ENCODE measurements around the gene PCDHB16. TPM values are rescaled to one million over a fixed set of nuclear protein-coding genes. Genes with fewer than 3 reads are reported as not detected.
"Not testable (repeated sequence)": the region's sequence is repeated elsewhere in the genome, so short reads cannot be mapped to it uniquely, and the experiment has no call there.

Gene PCDHB16
- polyA plus RNA-seq, 2 donors, result 0.08 to 0.16 TPM

GRCh38 chr5:141201126-141201525, 18.9 kb downstream of the PCDHB16 start:
- 32 to 43% methylated on average over 20 to 28 of the region's 38 CpGs for whole genome bisulfite sequencing, 2 donors
- not testable (repeated sequence) for H3K27ac ChIP-seq (ENCODE audit: low read depth in 2 of 2, low read length in 1 of 2); H3K27me3 ChIP-seq (ENCODE audit: control insufficient read depth in 1 of 2, insufficient read depth in 2 of 2, low read length in 2 of 2); H3K36me3 ChIP-seq (ENCODE audit: control insufficient read depth in 2 of 2, insufficient read depth in 2 of 2, low read length in 1 of 2); H3K4me3 ChIP-seq (ENCODE audit: low read depth in 1 of 2, low read length in 2 of 2); H3K4me1 ChIP-seq (ENCODE audit: control insufficient read depth in 2 of 2, insufficient read depth in 2 of 2, low read length in 1 of 2); H3K9me3 ChIP-seq (ENCODE audit: control insufficient read depth in 2 of 2, insufficient read depth in 1 of 2, low read depth in 1 of 2, low read length in 1 of 2)

DNA sequence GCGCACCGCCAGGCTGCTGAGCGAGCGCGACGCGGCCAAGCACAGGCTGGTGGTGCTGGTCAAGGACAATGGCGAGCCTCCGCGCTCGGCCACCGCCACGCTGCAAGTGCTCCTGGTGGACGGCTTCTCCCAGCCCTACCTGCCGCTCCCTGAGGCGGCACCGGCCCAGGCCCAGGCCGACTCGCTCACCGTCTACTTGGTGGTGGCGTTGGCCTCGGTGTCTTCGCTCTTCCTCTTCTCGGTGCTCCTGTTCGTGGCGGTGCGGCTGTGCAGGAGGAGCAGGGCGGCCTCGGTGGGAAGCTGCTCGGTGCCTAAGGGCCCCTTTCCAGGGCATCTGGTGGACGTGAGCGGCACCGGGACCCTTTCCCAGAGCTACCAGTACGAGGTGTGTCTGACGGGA, 19.5 kb downstream of the PCDHB16 start:
- WGBS, 2 donors, result 38 to 42% methylated on average over 28 to 33 of the region's 35 CpGs
- H3K9me3 ChIP-seq (ENCODE audit: control insufficient read depth in 2 of 2, insufficient read depth in 1 of 2, low read depth in 1 of 2, low read length in 1 of 2); H3K4me3 ChIP-seq (ENCODE audit: low read depth in 1 of 2, low read length in 2 of 2): not testable (repeated sequence)

GRCh38 chr5:141208478-141208877, 26.3 kb downstream of the PCDHB16 start, which contains the start of gene PCDHB12:
Gene PCDHB12, plus strand, starts transcription at chr5:141208719. Its CDS starts 189 bp downstream, at chr5:141208908.
- Histone ChIP-seq H3K36me3 (ENCODE audit: control insufficient read depth in 2 of 2, insufficient read depth in 2 of 2, low read length in 1 of 2) (no peaks in the 10 kb centered on the region), H3K27me3 (ENCODE audit: control insufficient read depth in 1 of 2, insufficient read depth in 2 of 2, low read length in 2 of 2) (peaks cover 0 to 2% of the 10 kb centered on the region in 2 donors), H3K4me1 (ENCODE audit: control insufficient read depth in 2 of 2, insufficient read depth in 2 of 2, low read length in 1 of 2) (no peaks in the 10 kb centered on the region), H3K4me3 (ENCODE audit: low read depth in 1 of 2, low read length in 2 of 2) (no peak within 1 kb of the TSS), H3K9me3 (ENCODE audit: control insufficient read depth in 2 of 2, insufficient read depth in 1 of 2, low read depth in 1 of 2, low read length in 1 of 2) (peaks cover 5 to 9% of the 10 kb centered on the region in 2 donors), H3K27ac (ENCODE audit: low read depth in 2 of 2, low read length in 1 of 2) (no peak within 1 kb of the TSS)
- 18 to 23% methylated on average over 11 of the region's 11 CpGs for WGBS, 2 donors

More for the DNA sequence above, 19.5 kb downstream of the PCDHB16 start:
- H3K36me3 ChIP-seq (ENCODE audit: control insufficient read depth in 2 of 2, insufficient read depth in 2 of 2, low read length in 1 of 2); H3K4me1 ChIP-seq (ENCODE audit: control insufficient read depth in 2 of 2, insufficient read depth in 2 of 2, low read length in 1 of 2); H3K27me3 ChIP-seq (ENCODE audit: control insufficient read depth in 1 of 2, insufficient read depth in 2 of 2, low read length in 2 of 2); H3K27ac ChIP-seq (ENCODE audit: low read depth in 2 of 2, low read length in 1 of 2): not testable (repeated sequence)

GRCh38 chr5:141210281-141210680, 28.1 kb downstream of the PCDHB16 start:
- 37 to 47% methylated on average over 31 to 39 of the region's 39 CpGs for WGBS, 2 donors
- not testable (repeated sequence) for H3K27me3 ChIP-seq (ENCODE audit: control insufficient read depth in 1 of 2, insufficient read depth in 2 of 2, low read length in 2 of 2); H3K27ac ChIP-seq (ENCODE audit: low read depth in 2 of 2, low read length in 1 of 2); H3K36me3 ChIP-seq (ENCODE audit: control insufficient read depth in 2 of 2, insufficient read depth in 2 of 2, low read length in 1 of 2); H3K4me1 ChIP-seq (ENCODE audit: control insufficient read depth in 2 of 2, insufficient read depth in 2 of 2, low read length in 1 of 2); H3K4me3 ChIP-seq (ENCODE audit: low read depth in 1 of 2, low read length in 2 of 2)
- peaks cover 9 to 15% of the 10 kb centered on the region in 2 donors for H3K9me3 ChIP-seq (ENCODE audit: control insufficient read depth in 2 of 2, insufficient read depth in 1 of 2, low read depth in 1 of 2, low read length in 1 of 2)

DNA sequence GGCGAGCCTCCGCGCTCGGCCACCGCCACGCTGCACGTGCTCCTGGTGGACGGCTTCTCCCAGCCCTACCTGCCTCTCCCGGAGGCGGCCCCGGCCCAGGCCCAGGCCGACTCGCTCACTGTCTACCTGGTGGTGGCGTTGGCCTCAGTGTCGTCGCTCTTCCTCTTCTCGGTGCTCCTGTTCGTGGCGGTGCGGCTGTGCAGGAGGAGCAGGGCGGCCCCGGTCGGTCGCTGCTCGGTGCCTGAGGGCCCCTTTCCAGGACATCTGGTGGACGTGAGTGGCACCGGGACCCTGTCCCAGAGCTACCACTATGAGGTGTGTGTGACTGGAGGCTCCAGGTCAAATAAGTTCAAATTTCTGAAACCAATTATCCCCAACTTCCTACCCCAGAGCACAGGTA, 28.7 kb downstream of the PCDHB16 start:
- not testable (repeated sequence) for H3K27me3 ChIP-seq (ENCODE audit: control insufficient read depth in 1 of 2, insufficient read depth in 2 of 2, low read length in 2 of 2)
- WGBS, 2 donors, result 29% methylated on average over 15 to 22 of the region's 27 CpGs

DNA sequence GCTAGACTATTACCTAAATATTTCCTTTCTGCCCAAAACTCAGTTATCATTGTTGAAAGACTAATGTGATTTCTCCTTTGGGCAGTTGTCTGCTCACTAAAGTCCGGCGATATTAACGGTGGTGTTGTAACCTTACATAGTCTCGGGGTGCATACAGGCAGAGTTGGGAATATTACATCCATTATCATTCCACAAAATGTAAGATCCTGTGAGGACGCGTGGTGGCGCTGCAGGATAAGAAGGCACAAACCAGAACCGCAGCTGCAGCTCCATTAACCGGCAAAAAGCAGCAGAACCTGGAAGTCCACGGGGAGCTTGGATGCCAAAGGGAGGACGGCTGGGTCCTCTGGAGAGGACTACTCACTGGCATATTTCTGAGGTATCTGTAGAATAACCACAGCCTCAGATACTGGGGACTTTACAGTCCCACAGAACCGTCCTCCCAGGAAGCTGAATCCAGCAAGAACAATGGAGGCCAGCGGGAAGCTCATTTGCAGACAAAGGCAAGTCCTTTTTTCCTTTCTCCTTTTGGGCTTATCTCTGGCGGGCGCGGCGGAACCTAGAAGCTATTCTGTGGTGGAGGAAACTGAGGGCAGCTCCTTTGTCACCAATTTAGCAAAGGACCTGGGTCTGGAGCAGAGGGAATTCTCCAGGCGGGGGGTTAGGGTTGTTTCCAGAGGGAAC, 31.6 kb downstream of the PCDHB16 start, which contains the start of gene PCDHB13:
Gene PCDHB13, plus strand, starts transcription at position 264 of the 684 bp plus-strand sequence. Its CDS starts 205 bp downstream, at position 469.
- H3K36me3 ChIP-seq (ENCODE audit: control insufficient read depth in 2 of 2, insufficient read depth in 2 of 2, low read length in 1 of 2); H3K27ac ChIP-seq (ENCODE audit: low read depth in 2 of 2, low read length in 1 of 2); H3K4me1 ChIP-seq (ENCODE audit: control insufficient read depth in 2 of 2, insufficient read depth in 2 of 2, low read length in 1 of 2); H3K27me3 ChIP-seq (ENCODE audit: control insufficient read depth in 1 of 2, insufficient read depth in 2 of 2, low read length in 2 of 2); H3K4me3 ChIP-seq (ENCODE audit: low read depth in 1 of 2, low read length in 2 of 2): not testable (repeated sequence)
- peaks cover 15 to 28% of the 10 kb centered on the region in 2 donors for H3K9me3 ChIP-seq (ENCODE audit: control insufficient read depth in 2 of 2, insufficient read depth in 1 of 2, low read depth in 1 of 2, low read length in 1 of 2)
- WGBS, 2 donors, result 10 to 12% methylated on average over 13 to 14 of the region's 18 CpGs

More for the DNA sequence above, 28.7 kb downstream of the PCDHB16 start:
- not testable (repeated sequence) for H3K4me3 ChIP-seq (ENCODE audit: low read depth in 1 of 2, low read length in 2 of 2); H3K27ac ChIP-seq (ENCODE audit: low read depth in 2 of 2, low read length in 1 of 2); H3K36me3 ChIP-seq (ENCODE audit: control insufficient read depth in 2 of 2, insufficient read depth in 2 of 2, low read length in 1 of 2); H3K4me1 ChIP-seq (ENCODE audit: control insufficient read depth in 2 of 2, insufficient read depth in 2 of 2, low read length in 1 of 2)
- H3K9me3 ChIP-seq (ENCODE audit: control insufficient read depth in 2 of 2, insufficient read depth in 1 of 2, low read depth in 1 of 2, low read length in 1 of 2), result peaks cover 13 to 19% of the 10 kb centered on the region in 2 donors

- H3K9me3 ChIP-seq (ENCODE audit: control insufficient read depth in 2 of 2, insufficient read depth in 1 of 2, low read depth in 1 of 2, low read length in 1 of 2), result peaks cover 13 to 26% of the 10 kb centered on the region in 2 donors
- not testable (repeated sequence) for H3K36me3 ChIP-seq (ENCODE audit: control insufficient read depth in 2 of 2, insufficient read depth in 2 of 2, low read length in 1 of 2); H3K27ac ChIP-seq (ENCODE audit: low read depth in 2 of 2, low read length in 1 of 2); H3K27me3 ChIP-seq (ENCODE audit: control insufficient read depth in 1 of 2, insufficient read depth in 2 of 2, low read length in 2 of 2); H3K4me1 ChIP-seq (ENCODE audit: control insufficient read depth in 2 of 2, insufficient read depth in 2 of 2, low read length in 1 of 2); H3K4me3 ChIP-seq (ENCODE audit: low read depth in 1 of 2, low read length in 2 of 2)
- 54 to 64% methylated on average over 7 to 11 of the region's 12 CpGs for WGBS, 2 donors
Observed at GRCh38 chr5:141214583-141214982, 32.4 kb downstream of the PCDHB16 start.

DNA sequence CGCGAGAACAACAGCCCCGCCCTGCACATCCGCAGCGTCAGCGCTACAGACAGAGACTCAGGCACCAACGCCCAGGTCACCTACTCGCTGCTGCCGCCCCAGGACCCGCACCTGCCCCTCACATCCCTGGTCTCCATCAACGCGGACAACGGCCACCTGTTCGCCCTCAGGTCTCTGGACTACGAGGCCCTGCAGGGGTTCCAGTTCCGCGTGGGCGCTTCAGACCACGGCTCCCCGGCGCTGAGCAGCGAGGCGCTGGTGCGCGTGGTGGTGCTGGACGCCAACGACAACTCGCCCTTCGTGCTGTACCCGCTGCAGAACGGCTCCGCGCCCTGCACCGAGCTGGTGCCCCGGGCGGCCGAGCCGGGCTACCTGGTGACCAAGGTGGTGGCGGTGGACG, 33.3 kb downstream of the PCDHB16 start:
- 31 to 51% methylated on average over 31 to 37 of the region's 40 CpGs for WGBS, 2 donors
- H3K9me3 ChIP-seq (ENCODE audit: control insufficient read depth in 2 of 2, insufficient read depth in 1 of 2, low read depth in 1 of 2, low read length in 1 of 2), result peaks cover 13 to 19% of the 10 kb centered on the region in 2 donors
- not testable (repeated sequence) for H3K4me3 ChIP-seq (ENCODE audit: low read depth in 1 of 2, low read length in 2 of 2); H3K27me3 ChIP-seq (ENCODE audit: control insufficient read depth in 1 of 2, insufficient read depth in 2 of 2, low read length in 2 of 2); H3K36me3 ChIP-seq (ENCODE audit: control insufficient read depth in 2 of 2, insufficient read depth in 2 of 2, low read length in 1 of 2); H3K4me1 ChIP-seq (ENCODE audit: control insufficient read depth in 2 of 2, insufficient read depth in 2 of 2, low read length in 1 of 2); H3K27ac ChIP-seq (ENCODE audit: low read depth in 2 of 2, low read length in 1 of 2)

DNA sequence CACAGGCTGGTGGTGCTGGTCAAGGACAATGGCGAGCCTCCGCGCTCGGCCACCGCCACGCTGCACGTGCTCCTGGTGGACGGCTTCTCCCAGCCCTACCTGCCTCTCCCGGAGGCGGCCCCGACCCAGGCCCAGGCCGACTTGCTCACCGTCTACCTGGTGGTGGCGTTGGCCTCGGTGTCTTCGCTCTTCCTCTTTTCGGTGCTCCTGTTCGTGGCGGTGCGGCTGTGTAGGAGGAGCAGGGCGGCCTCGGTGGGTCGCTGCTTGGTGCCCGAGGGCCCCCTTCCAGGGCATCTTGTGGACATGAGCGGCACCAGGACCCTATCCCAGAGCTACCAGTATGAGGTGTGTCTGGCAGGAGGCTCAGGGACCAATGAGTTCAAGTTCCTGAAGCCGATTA, 33.8 kb downstream of the PCDHB16 start:
- H3K36me3 ChIP-seq (ENCODE audit: control insufficient read depth in 2 of 2, insufficient read depth in 2 of 2, low read length in 1 of 2); H3K4me1 ChIP-seq (ENCODE audit: control insufficient read depth in 2 of 2, insufficient read depth in 2 of 2, low read length in 1 of 2); H3K27ac ChIP-seq (ENCODE audit: low read depth in 2 of 2, low read length in 1 of 2); H3K4me3 ChIP-seq (ENCODE audit: low read depth in 1 of 2, low read length in 2 of 2); H3K27me3 ChIP-seq (ENCODE audit: control insufficient read depth in 1 of 2, insufficient read depth in 2 of 2, low read length in 2 of 2): not testable (repeated sequence)
- 36 to 41% methylated on average over 11 to 23 of the region's 26 CpGs for WGBS, 2 donors
- peaks cover 11 to 19% of the 10 kb centered on the region in 2 donors for H3K9me3 ChIP-seq (ENCODE audit: control insufficient read depth in 2 of 2, insufficient read depth in 1 of 2, low read depth in 1 of 2, low read length in 1 of 2)
